Measurements from ENCODE around the gene SACS.

The SACS gene

DNA sequence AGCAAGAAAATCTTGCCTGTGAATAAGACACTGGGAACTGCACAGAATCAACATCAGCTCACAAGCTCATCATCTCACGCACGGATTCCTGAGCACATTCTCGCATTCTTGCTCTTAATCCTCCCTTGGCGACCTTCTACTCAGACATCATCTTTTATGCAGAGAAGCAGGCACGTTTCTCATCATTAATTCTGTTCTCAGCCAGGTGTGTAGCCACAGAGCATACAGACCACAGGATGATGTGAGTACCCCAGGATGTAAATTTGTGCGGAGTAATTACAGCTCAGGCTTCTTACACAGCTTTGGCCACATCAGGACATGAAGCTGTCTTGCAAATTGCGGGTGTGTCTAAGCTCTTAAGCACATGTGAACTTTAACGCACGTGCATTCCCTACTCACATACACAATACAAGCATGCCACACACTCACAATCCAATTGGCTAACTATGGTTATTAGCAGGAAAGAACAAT, 36.5 kb upstream of the SACS start:
- TF ChIP-seq, protein P1, sequence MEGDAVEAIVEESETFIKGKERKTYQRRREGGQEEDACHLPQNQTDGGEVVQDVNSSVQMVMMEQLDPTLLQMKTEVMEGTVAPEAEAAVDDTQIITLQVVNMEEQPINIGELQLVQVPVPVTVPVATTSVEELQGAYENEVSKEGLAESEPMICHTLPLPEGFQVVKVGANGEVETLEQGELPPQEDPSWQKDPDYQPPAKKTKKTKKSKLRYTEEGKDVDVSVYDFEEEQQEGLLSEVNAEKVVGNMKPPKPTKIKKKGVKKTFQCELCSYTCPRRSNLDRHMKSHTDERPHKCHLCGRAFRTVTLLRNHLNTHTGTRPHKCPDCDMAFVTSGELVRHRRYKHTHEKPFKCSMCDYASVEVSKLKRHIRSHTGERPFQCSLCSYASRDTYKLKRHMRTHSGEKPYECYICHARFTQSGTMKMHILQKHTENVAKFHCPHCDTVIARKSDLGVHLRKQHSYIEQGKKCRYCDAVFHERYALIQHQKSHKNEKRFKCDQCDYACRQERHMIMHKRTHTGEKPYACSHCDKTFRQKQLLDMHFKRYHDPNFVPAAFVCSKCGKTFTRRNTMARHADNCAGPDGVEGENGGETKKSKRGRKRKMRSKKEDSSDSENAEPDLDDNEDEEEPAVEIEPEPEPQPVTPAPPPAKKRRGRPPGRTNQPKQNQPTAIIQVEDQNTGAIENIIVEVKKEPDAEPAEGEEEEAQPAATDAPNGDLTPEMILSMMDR (IDR thresholded peaks at IDR 0.05; ENCODE audit: insufficient read depth, low read depth, low read length, missing control alignments): no peak
- no peak overlapping the region for H3K4me3 ChIP-seq (ENCODE audit: low read length)
- no peak for DNase-seq (ENCODE audit: low read depth)

DNA sequence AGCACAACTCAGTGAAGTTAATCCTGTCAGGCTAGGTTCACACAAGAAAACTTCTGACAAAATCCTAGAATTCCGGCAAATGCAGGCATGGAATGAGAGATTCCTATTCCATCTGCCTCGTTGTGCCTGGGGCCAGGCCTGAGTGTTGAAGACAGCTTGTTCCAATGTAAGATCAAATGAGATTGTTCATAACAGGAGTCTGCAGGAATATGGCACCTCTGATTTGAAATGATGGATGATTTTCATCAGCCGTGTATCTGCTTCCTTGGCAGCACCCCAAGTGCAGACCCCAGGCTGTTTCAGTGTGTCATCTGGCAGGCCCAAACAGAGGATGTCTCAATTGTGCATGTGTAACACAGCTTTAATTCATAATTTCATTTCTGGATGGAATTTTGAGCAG, 35.3 kb upstream of the SACS start:
- DNase-seq (ENCODE audit: low read depth): no peak
- H3K4me3 ChIP-seq (ENCODE audit: low read length): no peak overlapping the region
- TF ChIP-seq, protein P1 (IDR thresholded peaks at IDR 0.05; ENCODE audit: insufficient read depth, low read depth, low read length, missing control alignments): no peak

DNA sequence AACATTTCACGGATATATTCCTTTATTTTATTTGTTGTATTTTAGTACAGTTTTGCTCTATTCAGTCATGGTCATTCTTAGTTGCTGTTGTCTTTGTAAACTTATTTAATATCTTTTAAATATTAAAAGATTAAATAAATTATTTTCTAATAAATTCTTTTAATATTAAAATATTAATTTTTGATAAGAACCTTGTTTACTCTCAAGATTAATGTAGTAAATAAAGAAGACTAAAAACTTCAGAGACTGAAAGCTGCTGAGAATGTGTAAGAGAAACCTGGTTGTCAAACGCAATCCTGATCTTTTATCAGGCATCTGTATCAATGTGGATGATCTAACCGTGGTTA, 34.4 kb upstream of the SACS start:
- no peak for DNase-seq (ENCODE audit: low read depth)
- TF ChIP-seq, protein P1 (IDR thresholded peaks at IDR 0.05; ENCODE audit: insufficient read depth, low read depth, low read length, missing control alignments): no peak
- H3K4me3 ChIP-seq (ENCODE audit: low read length): no peak overlapping the region

DNA sequence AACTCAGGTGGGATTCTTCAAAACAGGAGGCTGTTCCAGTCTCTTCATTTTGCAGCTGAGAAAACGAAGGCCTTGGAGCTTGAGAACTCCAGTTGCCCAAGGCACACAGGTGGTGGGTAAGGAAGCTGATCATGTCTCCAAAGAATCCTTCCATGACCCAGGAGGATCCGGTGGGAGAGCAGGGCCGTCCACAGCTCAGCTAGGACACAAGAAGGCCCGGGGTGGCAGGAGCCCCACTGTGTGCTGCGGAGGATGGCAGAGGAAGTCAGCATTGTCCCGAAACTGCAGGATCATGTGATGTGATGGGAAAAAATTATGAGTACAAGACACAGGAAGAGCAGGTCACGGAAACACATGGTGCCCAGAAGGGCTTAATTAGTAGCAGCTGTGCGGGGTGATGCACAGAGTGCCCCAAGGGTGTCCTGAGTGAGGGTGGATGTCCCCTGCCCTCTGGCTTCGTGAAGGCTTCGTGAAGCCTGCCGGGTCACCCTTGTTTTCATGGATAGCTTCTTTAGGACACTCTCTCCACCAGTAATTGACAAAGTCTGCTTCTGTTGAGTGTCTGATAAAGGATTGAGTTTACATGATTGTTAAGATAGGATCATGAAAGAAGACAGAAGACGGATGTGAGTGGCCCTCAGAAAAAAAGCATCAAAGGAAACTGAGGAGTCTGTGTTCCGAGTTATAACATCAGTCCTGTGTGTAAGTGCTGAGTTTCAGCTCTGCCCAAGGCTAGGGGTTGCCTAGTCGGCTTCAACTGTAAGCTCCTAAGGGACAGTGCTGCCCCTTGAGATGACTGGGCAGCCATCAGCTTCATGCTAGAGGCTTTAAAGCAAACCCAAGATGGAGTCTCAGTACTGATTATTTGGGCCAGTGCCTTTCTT, 33.8 kb upstream of the SACS start:
- TF ChIP-seq, protein P1 (IDR thresholded peaks at IDR 0.05; ENCODE audit: insufficient read depth, low read depth, low read length, missing control alignments): no peak
- no peak overlapping the region for H3K4me3 ChIP-seq (ENCODE audit: low read length)
- no peak for DNase-seq (ENCODE audit: low read depth)

DNA sequence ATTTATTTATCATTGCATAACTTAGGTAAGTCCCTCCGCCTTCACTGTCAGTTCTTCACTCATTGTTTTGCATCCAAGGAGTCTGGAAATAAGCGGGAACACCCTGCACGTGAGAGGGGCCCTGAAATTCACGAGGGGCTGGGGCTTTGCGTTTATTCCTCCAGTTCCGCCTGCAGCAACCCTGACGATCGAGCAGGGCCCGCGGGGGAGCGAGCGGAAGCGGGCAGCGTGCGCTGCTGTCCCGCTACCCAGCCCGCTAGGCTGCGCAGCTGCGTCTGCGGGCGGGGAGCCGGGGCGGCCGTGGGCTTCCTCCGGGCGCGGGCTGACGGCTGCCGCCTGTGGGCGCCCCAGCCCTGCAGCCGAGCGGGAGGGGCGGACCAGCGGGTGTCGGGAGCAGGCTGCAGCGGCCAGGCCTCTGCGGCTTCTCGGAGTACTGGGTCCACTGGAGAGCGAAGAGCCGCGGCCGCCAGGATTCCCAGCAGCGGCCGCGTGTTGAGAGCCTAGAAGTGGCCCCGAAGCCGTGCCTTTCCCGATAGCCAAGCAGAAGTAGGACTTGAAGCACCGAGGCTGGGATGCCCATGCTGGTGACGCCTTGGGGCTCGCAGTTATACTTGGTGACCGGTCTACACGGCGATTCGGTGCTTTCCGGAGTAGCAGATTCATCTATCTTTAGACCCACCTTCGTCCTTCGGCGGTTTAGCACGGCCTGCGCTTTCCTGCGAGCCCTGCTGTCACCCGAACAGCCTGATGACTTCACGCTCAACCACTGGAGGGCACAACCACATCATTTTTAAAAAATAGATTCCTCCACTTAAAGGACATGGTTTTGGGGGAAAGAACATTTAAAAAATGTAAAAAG, 32.9 kb upstream of the SACS start:
- peak overlapping the region; percentile 52 for H3K4me3 ChIP-seq (ENCODE audit: low read length)
- peak; percentile 77 for DNase-seq (ENCODE audit: low read depth)
- TF ChIP-seq, protein P1 (IDR thresholded peaks at IDR 0.05; ENCODE audit: insufficient read depth, low read depth, low read length, missing control alignments): peak; percentile 71

DNA sequence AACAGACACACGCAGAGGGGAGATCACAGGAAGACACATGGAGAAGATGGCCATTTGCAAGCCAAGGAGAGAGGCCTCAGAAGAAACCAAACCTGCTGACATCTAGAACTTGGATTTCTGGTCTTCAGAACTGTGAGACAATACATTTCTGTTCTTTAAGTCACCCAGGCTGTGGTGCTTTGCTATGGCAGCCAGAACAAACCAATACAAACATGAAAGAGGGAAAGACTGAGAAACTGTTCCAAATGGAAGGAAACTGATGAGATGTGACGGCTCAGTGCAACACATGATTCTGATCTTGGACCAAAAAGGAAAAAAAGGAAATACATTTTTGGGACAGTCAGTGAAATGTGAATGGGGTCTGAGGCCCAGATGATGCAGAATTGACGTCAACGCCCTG, 30.2 kb upstream of the SACS start:
- no peak for DNase-seq (ENCODE audit: low read depth)
- TF ChIP-seq, protein P1 (IDR thresholded peaks at IDR 0.05; ENCODE audit: insufficient read depth, low read depth, low read length, missing control alignments): no peak
- no peak overlapping the region for H3K4me3 ChIP-seq (ENCODE audit: low read length)
